GM19193 (cell line): ENCODE results near the gene EPO.

Source experiments
- POLR2A ChIP-seq: IDR thresholded peaks from 4 replicates; pipeline ENCODE4 v1.6.1; 2011; ENCODE audit not compliant: insufficient read depth, insufficient read length; ENCODE audit errors: extremely low read depth

Gene EPO

DNA sequence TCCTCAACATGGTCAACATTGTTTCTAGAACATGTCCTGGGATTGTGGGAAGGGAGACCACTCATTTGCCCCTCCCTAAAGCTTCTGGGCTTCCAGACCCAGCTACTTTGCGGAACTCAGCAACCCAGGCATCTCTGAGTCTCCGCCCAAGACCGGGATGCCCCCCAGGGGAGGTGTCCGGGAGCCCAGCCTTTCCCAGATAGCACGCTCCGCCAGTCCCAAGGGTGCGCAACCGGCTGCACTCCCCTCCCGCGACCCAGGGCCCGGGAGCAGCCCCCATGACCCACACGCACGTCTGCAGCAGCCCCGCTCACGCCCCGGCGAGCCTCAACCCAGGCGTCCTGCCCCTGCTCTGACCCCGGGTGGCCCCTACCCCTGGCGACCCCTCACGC lies at the start of gene EPO:
Gene EPO (plus strand): TSS at position 190 of the 392 bp plus-strand sequence. CDS start 513 bp downstream, outside the sequence.
- no peak for TF ChIP-seq POLR2A

DNA sequence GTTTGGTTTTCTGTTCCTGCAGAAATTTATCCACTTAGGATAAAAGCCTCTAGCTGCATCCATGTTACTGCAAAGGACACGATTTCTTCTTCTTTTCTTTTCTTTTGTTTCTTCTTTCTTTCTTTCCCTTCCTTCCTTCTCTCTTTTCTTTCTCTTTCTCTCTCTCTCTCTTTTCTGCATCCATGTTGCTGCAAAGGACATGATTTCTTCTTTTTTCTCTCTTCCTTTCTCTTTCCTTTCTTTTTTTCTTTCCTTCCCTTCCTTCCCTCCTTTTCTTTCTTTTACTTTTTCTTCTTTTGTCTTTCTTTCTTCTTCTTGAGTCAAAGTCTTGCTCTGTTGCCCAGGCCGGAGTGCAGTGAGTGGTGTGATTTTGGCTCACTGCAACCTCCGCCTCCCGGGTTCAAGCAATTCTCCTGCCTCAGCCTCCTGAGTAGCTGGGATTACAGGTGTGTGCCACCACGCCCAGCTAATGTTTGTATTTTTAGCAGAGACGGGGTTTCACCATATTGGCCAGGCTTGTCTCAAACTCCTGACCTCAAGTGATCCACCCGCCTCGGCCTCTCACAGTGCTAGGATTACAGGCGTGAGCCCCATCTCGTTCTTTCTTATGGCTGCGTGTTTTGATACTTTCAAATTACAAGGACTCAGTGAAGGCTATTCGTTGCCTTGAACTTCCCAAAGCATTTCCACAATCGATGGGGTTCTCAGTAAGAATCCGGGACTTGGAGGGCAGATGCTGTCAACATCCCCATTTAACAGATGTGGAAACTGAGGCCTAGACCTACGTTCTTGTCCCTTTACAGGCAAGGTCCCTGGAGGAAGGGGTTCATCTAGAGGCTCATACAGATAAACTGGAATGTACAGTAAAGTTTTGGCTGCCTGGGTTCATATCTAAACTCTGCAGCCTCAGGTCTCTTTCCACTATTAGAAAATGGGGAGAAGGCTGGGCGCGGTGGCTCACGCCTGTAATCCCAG lies 48.6 kb upstream of the EPO start:
- TF ChIP-seq POLR2A: no peak

- peak; percentile 30 for TF ChIP-seq POLR2A
These were observed 46.8 kb upstream of the EPO start, which contains the start of gene GNB2 for GRCh38 chr7:100673302-100673941. TSS of gene GNB2 (plus strand) at chr7:100673740. CDS start at chr7:100676266, 2,526 bp downstream.

GRCh38 chr7:100673942-100674410 lies 46.3 kb upstream of the EPO start:
- TF ChIP-seq POLR2A: no peak

- TF ChIP-seq POLR2A: no peak
These were observed 45.7 kb upstream of the EPO start for GRCh38 chr7:100674411-100675104.

DNA sequence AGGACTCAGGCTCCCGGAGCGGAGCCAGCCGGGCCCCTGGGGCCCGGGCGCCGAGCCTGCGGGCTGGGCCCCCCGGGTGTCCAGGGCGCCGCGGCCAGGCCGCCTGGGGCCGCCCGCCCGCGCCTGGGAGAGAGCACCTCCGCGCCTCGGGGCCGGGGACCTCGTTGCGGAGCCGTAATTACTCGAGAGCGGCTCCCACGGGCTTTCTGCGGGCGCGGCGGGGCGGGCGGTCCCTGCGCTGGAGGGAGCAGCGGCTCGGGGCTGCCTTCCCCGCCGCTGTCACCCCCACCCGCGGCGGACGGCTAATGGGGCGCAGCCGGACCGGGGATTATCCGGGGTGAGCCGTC lies 45.2 kb upstream of the EPO start:
- TF ChIP-seq POLR2A: no peak

GRCh38 chr7:100675581-100676350 lies 44.5 kb upstream of the EPO start:
- TF ChIP-seq POLR2A: peak; percentile 46

DNA sequence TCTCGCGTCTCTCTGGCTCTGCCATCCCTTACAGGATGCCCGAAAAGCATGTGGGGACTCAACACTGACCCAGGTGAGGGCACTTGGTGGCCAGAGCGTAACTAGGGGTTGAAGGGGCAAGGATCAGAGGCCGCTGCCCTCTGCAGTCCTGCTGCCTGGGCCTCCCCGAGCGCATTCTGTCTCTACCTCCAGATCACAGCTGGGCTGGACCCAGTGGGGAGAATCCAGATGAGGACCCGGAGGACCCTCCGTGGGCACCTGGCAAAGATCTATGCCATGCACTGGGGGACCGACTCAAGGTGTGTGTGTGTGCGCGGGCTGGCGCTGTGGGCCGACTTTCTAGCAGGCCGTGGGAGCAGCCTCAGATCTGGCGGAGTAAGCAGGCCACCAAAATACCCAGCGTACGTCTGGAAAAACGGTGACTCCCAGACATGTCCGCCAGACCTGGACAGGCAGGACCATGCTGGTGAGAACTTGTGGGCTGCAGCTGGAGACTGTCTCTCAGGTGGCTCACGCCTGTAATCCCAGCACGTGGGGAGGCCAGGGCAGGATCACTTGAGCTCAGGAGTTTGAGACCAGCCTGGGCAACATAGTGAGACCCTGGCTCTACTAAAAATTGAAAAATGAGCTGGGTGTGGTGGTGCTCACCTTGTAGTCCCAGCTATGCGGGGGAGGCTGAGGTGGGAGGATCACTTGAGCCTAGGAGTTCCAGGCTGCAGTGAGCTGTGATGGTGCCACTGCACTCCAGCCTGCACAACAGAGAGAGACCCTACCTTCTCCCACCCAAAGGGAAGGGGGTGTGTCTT lies 43.6 kb upstream of the EPO start:
- no peak for TF ChIP-seq POLR2A

DNA sequence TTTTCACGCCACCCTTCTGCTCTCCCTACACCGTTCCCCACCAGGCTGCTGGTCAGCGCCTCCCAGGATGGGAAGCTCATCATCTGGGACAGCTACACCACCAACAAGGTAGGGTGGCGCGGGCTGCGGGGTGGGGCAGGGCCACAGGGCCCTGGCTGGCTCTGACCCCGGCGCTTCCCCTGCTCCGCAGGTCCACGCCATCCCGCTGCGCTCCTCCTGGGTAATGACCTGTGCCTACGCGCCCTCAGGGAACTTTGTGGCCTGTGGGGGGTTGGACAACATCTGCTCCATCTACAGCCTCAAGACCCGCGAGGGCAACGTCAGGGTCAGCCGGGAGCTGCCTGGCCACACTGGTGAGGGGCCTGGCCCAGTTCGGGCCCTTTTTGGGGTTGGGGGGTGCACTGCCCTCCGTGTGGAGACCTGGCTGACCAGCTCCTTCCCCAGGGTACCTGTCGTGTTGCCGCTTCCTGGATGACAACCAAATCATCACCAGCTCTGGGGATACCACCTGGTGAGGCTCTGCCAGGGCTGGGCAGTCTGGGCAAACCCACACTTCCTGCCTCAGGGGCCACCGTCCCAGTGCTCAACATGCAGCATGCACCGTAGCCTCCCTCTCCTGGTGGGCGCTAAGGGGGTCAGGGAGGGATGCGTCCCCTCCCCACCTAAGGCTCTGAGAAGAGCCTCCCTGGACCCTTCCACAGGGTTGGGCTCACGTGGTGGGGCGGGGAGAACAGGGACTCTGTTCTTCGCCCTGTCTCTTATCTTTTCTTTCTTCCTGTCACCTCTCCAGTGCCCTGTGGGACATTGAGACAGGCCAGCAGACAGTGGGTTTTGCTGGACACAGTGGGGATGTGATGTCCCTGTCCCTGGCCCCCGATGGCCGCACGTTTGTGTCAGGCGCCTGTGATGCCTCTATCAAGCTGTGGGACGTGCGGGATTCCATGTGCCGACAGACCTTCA lies 42.7 kb upstream of the EPO start:
- TF ChIP-seq POLR2A: no peak

DNA sequence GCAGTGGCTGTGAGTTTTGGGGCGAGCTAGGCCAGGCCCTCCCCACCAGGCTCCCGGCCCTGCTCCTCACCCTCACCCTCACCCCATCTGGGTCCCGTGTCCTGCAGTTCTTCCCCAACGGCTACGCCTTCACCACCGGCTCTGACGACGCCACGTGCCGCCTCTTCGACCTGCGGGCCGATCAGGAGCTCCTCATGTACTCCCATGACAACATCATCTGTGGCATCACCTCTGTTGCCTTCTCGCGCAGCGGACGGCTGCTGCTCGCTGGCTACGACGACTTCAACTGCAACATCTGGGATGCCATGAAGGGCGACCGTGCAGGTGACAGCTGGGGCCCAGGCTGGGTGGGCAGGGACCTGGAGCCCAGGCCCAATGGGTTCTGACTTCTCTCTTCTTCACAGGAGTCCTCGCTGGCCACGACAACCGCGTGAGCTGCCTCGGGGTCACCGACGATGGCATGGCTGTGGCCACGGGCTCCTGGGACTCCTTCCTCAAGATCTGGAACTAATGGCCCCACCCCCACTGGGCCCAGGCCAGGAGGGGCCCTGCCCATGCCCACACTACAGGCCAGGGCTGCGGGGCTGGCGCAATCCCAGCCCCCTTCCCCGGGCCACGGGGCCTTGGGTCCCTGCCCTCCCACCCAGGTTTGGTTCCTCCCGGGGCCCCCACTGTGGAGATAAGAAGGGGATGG lies 41.8 kb upstream of the EPO start:
- TF ChIP-seq POLR2A: no peak

DNA sequence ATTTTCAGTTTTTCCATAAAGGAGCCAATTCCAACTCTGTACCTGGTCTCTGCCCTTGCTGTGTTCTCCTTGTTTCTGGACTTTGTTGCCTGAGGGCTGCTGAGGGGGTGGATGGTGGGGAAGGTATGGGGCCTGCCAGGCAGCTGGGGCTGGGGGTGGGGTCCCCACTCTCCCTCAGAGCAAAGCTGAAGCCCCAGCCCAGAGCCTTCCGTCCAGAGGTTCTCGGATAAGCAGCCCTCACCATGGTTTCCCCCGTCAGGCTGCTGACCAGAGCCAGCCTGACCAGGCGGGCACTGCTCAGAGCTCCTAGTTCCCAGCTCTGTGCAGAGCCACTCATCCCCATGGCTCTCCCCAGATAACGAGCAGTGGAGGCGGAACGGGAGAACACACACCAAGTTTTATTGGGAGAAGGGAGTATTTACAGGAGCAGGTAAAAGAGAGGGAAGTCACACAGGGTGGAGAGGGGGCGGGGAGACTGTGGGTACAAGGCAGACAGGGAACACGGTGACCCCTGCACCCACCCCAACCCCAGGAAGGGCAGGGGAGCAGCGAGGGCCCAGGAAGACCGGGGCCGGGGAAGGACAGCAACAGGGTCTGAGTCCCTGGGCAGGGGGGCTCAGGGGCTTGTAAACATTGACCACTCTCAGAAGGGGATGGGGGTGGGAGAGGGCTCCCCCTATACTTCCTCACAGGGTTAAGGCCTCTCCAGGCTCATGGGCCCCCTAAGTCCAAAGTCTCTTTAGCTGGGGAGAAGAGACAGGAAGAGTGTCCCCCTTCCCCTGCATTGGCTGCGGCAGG lies 40.9 kb upstream of the EPO start:
- TF ChIP-seq POLR2A: no peak

DNA sequence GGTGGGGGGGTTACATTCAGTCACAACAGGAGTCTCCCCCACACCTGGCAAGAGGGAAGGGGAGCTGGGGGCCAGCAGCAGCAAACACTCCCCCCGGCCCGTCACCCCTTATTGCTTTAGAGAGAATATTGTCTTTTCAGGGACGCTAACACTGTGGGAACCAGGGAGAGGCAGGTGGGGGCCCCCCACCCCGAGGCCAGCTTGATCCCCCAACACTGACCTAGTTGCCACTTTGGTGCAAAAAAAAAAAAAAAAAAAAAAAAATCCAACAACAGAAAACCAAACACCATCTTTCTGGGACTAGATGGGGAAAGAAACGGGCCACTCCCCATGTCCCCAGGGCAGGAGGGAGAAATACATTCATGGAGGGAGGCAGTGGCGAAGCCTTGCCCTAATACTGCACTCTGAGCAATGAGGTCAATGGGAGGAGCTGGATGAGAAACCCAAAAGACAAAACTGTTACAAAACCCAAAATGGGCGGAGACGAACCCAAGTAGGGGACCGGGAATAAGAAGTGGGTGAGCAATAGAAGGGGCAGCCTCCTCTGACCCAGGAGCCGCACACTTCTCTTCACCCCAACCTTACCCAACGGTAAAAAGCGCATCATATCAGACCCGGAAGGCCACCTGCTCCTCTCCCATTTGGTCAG lies 40.2 kb upstream of the EPO start:
- TF ChIP-seq POLR2A: no peak
